Upper lobe of left lung (tissue), 6 donors: ENCODE measurements around the gene PTPRN2. TPM values are rescaled to one million over a fixed set of nuclear protein-coding genes. Genes with fewer than 3 reads are reported as not detected.
A peak's percentile ranks its signal among the peaks of the same experiment; 100 is the strongest.

ENCODE experiments used
- ATAC-seq, 2 donors: fragments of 200-7000 bp; cut with Tn5 transposase; one replicate each; pipeline ENCODE4 v1.9.1; 2022; ENCODE audit warnings: mild to moderate bottlenecking in 2 of 2, moderate library complexity in 2 of 2; ENCODE audit not compliant: low FRiP score in 2 of 2
- DNase-seq, 2 donors: peaks; one replicate each; pipeline ENCODE4 v3.0.0-alpha.2; 2019 to 2020
- H3K27ac ChIP-seq, 4 donors: fragments of 200-600 bp; sonication (generic); one replicate each; pipeline ENCODE4 v1.5.1; 2016 to 2019
- H3K27me3 ChIP-seq, 4 donors: fragments of 200-600 bp; sonication (generic); one replicate each; pipeline ENCODE4 v1.5.1; 2017 to 2019
- H3K36me3 ChIP-seq, 4 donors: fragments of 200-600 bp; sonication (generic); one replicate each; pipeline ENCODE4 v1.5.1; 2016 to 2019
- H3K4me1 ChIP-seq, 4 donors: fragments of 200-600 bp; sonication (generic); one replicate each; pipeline ENCODE4 v1.5.1; 2018 to 2019
- H3K4me3 ChIP-seq, 4 donors: fragments of 200-600 bp; sonication (generic); one replicate each; pipeline ENCODE4 v1.5.1; 2017 to 2019; ENCODE audit warnings: mild to moderate bottlenecking in 2 of 4, moderate library complexity in 1 of 4
- H3K9me3 ChIP-seq, 4 donors: fragments of 200-600 bp; sonication (generic); one replicate each; pipeline ENCODE4 v1.5.1; 2018 to 2019
- EP300 ChIP-seq, 4 donors: sonication (generic); formaldehyde crosslinking; IDR thresholded peaks; one replicate each; pipeline ENCODE4 v1.5.1; 2017; ENCODE audit warnings: antibody characterized with exemption in 4 of 4, control low read depth in 2 of 4
- POLR2A ChIP-seq, 4 donors: fragments of 450-650 bp; IDR thresholded peaks; one replicate each; pipeline ENCODE4 v1.5.1; 2016 to 2017; ENCODE audit warnings: antibody characterized with exemption in 4 of 4, mild to moderate bottlenecking in 2 of 4
- POLR2AphosphoS5 ChIP-seq, 2 donors: sonication (generic); formaldehyde crosslinking; IDR thresholded peaks; one replicate each; pipeline ENCODE4 v1.5.1; 2017; ENCODE audit warnings: antibody characterized with exemption in 2 of 2
- WGBS, 2 donors: methylation state at CpG; one replicate each; pipeline ENCODE4 v1.1.5; 2017 to 2018; 5-methylcytosine and 5-hydroxymethylcytosine counted together
- total RNA-seq, 6 donors: library from RNA; depleted of rRNA in 4 of 6; stranded (reverse); fragments of >200 nt in 4 of 6; gene quantifications; one replicate each; pipeline versions ENCODE4 v1.1.0 to v1.2.1, GENCODE V29; 2016 to 2021
- TF ChIP-seq, protein P1 (sequence below), 6 experiments: fragments of 450-650 bp in 4 of 6; fragments of 200-600 bp in 2 of 6; sonication (generic) in 2 of 6; IDR thresholded peaks; one replicate each; pipeline ENCODE4 v1.5.1; 2016 to 2019; ENCODE audit warnings: antibody characterized with exemption in 6 of 6
- donor health status: DM: no; HTN: no; CAD: no; lungs with moderate emphysema.
- donor health status: DM: no; HTN: yes; CAD: no; lungs with severe emphysema.

The PTPRN2 gene
- total RNA-seq, 6 donors from 2014 or later: 3.3 to 7.9 (median 5.2) TPM

DNA sequence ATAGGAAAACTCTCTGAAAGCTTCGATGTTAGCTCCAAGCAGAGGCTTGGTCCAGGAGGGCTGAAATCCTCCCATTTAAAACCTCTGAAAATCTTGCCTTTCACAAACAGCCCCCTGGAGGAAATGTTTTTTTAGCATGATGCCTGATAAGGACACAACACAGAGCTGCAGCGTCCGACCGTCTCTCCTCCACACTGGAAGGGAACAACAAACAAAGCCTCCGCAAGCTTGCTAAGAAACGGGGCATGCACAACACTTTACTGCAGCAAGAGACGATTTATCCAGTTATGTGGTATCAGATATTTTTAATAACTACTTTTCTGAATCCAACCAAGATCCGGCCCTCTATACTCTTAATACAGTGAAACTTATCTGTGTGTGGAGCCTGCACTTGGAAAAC, 182.3 kb downstream of the PTPRN2 start:
- no peak for DNase-seq
- 73 to 77% methylated on average over 8 of the region's 8 CpGs for WGBS, 2 donors
- no peak for ATAC-seq

DNA sequence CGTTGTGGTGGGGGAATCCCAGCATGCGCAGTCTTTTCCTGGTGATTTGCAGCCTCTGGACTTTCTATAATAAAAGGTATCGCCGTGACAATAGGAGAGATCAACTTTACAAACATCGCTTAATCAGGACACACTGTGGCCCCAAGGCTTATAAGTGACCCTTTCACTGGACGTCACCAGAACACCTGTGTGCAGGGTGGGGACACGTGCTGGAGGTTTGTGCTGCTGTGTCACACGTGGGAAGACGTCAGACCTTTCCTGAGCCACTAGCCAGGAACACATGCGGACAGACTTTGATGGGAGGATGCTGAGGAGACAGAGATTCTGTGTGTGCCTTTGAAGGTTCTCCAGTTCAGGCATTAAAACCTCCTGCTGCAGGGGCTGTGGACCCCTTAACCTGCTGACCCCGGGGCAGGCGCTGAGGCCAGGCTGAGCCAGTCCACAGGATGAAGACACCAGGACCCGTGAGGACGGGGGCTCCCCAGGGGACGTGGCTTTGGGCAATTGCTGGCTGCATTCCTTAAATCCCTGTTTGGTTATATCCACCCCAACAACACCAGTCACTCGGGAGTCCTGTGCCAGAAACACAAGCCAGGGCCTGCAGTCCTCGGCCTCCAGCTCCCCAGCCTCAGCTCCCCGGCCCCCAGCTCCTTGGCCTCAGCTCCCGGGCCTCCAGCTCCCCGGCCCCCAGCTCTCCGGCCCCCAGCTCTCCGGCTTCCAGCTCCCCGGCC, 183.4 kb downstream of the PTPRN2 start:
- H3K4me1 ChIP-seq: no peaks in the 10 kb centered on the region
- H3K4me3 ChIP-seq: no peak overlapping the region
- no peaks in the 10 kb centered on the region for H3K36me3 ChIP-seq
- H3K27ac ChIP-seq: no peak overlapping the region
- TF ChIP-seq POLR2AphosphoS5 (IDR thresholded peaks at IDR 0.05): no peak
- TF ChIP-seq, protein P1, sequence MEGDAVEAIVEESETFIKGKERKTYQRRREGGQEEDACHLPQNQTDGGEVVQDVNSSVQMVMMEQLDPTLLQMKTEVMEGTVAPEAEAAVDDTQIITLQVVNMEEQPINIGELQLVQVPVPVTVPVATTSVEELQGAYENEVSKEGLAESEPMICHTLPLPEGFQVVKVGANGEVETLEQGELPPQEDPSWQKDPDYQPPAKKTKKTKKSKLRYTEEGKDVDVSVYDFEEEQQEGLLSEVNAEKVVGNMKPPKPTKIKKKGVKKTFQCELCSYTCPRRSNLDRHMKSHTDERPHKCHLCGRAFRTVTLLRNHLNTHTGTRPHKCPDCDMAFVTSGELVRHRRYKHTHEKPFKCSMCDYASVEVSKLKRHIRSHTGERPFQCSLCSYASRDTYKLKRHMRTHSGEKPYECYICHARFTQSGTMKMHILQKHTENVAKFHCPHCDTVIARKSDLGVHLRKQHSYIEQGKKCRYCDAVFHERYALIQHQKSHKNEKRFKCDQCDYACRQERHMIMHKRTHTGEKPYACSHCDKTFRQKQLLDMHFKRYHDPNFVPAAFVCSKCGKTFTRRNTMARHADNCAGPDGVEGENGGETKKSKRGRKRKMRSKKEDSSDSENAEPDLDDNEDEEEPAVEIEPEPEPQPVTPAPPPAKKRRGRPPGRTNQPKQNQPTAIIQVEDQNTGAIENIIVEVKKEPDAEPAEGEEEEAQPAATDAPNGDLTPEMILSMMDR (IDR thresholded peaks at IDR 0.05): no peak
- no peak for TF ChIP-seq POLR2A (IDR thresholded peaks at IDR 0.05)
- no peak for TF ChIP-seq EP300 (IDR thresholded peaks at IDR 0.05)
- WGBS, 2 donors: 69 to 80% methylated on average over 21 to 23 of the region's 23 CpGs
- no peak for ATAC-seq
- no peak for DNase-seq
- no peaks in the 10 kb centered on the region for H3K9me3 ChIP-seq
- no peaks in the 10 kb centered on the region for H3K27me3 ChIP-seq

More for the DNA sequence above, 182.3 kb downstream of the PTPRN2 start:
- Histone ChIP-seq H3K27ac (no peak overlapping the region), H3K4me3 (no peak overlapping the region), H3K9me3 (no peaks in the 10 kb centered on the region), H3K4me1 (no peaks in the 10 kb centered on the region), H3K36me3 (no peaks in the 10 kb centered on the region), H3K27me3 (no peaks in the 10 kb centered on the region)
- TF ChIP-seq, protein P1 (IDR thresholded peaks at IDR 0.05): no peak

DNA sequence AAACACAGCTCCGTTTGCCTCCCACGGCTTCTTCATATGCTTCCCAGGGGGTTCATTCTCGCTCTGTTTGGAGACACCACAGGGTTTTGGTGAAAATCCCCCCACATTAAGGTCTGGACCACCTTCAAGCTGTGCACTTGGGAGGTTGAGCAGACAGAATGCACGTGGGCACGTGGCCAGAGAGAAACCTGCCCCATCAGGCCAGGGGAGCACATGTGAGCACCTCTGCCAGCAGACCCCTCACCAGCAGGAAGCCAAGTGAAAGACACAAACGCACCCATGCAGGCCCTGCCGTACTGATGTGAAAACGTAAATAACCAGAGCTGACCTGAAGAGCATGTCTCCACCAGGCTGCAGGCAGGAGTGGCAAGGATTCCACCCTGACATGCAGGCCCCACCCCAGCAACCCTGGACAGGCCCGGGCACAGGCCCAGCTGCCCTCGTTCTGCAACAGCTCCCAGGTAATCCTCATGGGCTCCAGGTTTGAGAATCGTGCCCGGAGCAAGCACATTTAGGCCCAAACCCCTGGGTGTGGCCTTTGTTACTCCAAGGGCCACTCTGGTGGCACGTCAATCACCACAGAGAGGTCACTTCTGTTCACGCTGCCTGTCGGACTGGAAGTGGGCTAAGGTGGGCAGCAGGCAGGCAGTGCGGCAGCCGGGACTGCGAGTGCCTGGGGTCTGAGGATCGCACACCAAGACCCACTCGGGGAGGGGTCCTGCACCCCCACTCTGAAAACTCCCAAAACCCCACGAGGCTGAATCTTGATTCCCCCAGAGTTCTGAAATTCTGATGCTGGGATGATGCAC, 184.4 kb downstream of the PTPRN2 start:
- TF ChIP-seq POLR2AphosphoS5 (IDR thresholded peaks at IDR 0.05) (no peak), EP300 (IDR thresholded peaks at IDR 0.05) (no peak), POLR2A (IDR thresholded peaks at IDR 0.05) (no peak)
- TF ChIP-seq, protein P1 (IDR thresholded peaks at IDR 0.05): no peak
- no peak for DNase-seq
- Histone ChIP-seq H3K27ac (no peak overlapping the region), H3K27me3 (no peaks in the 10 kb centered on the region), H3K36me3 (no peaks in the 10 kb centered on the region), H3K9me3 (peaks cover 0 to 3% (median 0%) of the 10 kb centered on the region in 4 donors), H3K4me1 (no peaks in the 10 kb centered on the region), H3K4me3 (no peak overlapping the region)
- WGBS, 2 donors: 70 to 82% methylated on average over 15 to 16 of the region's 21 CpGs
- no peak for ATAC-seq

DNA sequence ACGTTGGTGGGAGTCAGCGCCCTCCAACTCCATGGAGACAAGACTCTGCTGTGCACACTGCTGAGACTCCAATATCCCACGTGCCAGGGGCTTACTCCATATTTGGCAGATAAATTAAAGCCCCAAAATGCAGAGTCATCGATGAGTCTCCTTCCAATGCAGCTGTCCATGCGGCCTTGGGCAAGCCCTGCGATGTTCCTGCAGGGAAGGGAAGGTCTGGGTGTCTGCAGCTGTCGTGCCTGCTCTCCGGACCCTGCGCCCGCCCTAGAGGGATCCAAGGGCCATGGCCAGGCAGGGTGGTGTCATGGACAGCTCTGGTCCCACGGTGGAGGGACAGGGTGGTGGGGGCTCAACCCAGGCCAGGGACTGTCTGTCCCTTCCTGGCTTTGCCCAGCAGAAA, 185.2 kb downstream of the PTPRN2 start:
- Histone ChIP-seq H3K4me1 (peaks cover 0 to 3% (median 0%) of the 10 kb centered on the region in 4 donors), H3K36me3 (no peaks in the 10 kb centered on the region), H3K4me3 (no peak overlapping the region), H3K27me3 (no peaks in the 10 kb centered on the region), H3K27ac (no peak overlapping the region), H3K9me3 (peaks cover 0 to 3% (median 0%) of the 10 kb centered on the region in 4 donors)
- TF ChIP-seq POLR2A (IDR thresholded peaks at IDR 0.05): no peak
- TF ChIP-seq POLR2AphosphoS5 (IDR thresholded peaks at IDR 0.05): no peak
- TF ChIP-seq, protein P1 (IDR thresholded peaks at IDR 0.05): no peak
- peak in 1 of 2 donors; percentile 20 for ATAC-seq
- WGBS, 2 donors: 57 to 68% methylated on average over 1 to 10 of the region's 11 CpGs
- no peak for DNase-seq
